DOHH2 (cell line): Measurements from ENCODE around the gene IRF9.
"Not testable (repeated sequence)": the region's sequence is repeated elsewhere in the genome, so short reads cannot be mapped to it uniquely, and the experiment has no call there.

Source experiments
- EZH2phosphoT487 ChIP-seq: fragments of 200-600 bp; sonication (generic); IDR thresholded peaks from 2 replicates; pipeline ENCODE4 v1.6.1; 2017; ENCODE audit warnings: borderline replicate concordance, mild to moderate bottlenecking, antibody characterized with exemption, low read length, moderate library complexity, mixed read lengths
- TF ChIP-seq, protein P1 (sequence below): fragments of 200-600 bp; sonication (generic); IDR thresholded peaks from one replicate; pipeline ENCODE4 v1.5.1; 2014; ENCODE audit warnings: antibody characterized with exemption, mild to moderate bottlenecking, low read depth, low read length; ENCODE audit not compliant: poor library complexity, severe bottlenecking

DNA sequence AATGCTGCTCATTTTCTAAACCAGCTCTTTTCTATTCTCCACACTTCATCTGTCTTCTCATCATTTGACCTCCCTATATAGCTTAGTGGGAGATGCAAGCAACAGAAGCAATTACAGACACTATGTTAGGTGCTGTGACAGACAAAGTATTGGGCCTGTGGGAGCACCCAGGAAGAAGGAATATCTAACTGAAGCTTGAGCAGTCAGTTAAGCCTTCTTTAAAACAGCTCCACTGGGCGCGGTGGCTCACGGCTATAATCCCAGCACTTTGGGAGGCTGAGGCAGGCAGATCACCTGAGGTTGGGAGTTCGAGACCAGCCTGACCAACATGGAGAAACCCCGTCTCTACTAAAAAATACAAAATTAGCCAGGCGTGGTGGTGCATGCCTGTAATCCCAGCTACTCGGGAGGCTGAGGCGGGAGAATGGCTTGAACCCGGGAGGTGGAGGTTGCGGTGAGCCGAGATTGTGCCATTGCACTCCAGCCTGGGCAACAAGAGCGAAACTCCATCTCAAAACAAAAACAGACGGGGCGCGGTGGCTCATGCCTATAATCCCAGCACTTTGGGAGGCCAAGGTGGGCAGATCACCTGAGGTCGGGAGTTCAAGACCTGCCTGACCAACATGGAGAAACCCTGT, 42.3 kb downstream of the IRF9 start:
- TF ChIP-seq, protein P1, sequence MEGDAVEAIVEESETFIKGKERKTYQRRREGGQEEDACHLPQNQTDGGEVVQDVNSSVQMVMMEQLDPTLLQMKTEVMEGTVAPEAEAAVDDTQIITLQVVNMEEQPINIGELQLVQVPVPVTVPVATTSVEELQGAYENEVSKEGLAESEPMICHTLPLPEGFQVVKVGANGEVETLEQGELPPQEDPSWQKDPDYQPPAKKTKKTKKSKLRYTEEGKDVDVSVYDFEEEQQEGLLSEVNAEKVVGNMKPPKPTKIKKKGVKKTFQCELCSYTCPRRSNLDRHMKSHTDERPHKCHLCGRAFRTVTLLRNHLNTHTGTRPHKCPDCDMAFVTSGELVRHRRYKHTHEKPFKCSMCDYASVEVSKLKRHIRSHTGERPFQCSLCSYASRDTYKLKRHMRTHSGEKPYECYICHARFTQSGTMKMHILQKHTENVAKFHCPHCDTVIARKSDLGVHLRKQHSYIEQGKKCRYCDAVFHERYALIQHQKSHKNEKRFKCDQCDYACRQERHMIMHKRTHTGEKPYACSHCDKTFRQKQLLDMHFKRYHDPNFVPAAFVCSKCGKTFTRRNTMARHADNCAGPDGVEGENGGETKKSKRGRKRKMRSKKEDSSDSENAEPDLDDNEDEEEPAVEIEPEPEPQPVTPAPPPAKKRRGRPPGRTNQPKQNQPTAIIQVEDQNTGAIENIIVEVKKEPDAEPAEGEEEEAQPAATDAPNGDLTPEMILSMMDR = not testable (repeated sequence)
- not testable (repeated sequence) for TF ChIP-seq EZH2phosphoT487
